ENCODE measurements around the gene REM1. TPM values are rescaled to one million over a fixed set of nuclear protein-coding genes. Genes with fewer than 3 reads are reported as not detected.
"Not testable (repeated sequence)": the region's sequence is repeated elsewhere in the genome, so short reads cannot be mapped to it uniquely, and the experiment has no call there.

Gene REM1
- total RNA-seq, 1 experiment from 2014 or later = not detected

DNA sequence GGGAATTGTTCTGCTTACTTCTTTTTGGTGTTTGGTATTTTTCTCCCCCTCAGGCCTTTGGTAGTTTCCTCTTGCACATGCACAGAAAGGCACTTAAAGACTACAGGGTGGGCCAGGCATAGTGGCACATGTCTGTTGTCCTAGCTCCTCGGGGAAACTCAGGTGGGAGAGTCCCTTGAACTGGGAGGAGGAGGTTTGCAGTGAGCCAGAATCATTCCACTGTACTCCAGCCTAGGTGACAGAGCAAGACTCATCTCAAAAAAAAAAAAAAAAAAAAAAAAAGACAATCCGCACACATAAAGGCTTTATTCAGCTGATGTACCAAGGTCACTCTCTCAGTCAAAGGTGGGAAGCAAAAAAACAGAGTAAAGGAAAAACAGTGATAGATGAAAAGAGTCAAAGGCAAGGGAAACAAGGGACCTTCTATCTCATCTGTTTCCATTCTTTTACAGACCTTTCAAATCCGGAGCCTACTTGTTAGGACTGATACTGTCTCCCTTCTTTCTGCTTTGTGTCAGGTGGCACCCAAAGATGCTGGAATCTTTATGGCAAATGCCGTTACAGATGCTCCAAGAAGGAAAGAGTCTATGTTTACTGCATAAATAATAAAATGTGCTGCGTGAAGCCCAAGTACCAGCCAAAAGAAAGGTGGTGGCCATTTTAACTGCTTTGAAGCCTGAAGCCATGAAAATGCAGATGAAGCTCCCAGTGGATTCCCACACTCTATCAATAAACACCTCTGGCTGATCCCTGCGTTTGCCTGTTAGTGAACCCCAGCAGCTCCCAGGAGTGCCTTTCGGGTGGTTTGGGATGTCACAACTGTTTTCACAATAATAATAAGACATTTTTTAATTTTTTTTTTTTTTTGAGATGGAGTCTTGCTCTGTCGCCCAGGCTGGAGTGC is 25.3 kb upstream of the REM1 start:
- Histone ChIP-seq H3K27ac (ENCODE audit: low read depth, low read length, poor library complexity, severe bottlenecking) (no peak overlapping the region), H3K4me3 (ENCODE audit: low read depth, low read length, poor library complexity, severe bottlenecking) (no peak overlapping the region), H3K9me3 (ENCODE audit: low read depth, low read length, poor library complexity, severe bottlenecking) (no peaks in the 10 kb centered on the region), H3K36me3 (ENCODE audit: insufficient read depth, low read length, poor library complexity, severe bottlenecking) (no peaks in the 10 kb centered on the region), H3K4me1 (ENCODE audit: insufficient read depth, low read length, poor library complexity, severe bottlenecking) (no peaks in the 10 kb centered on the region), H3K27me3 (replicated peaks; ENCODE audit: insufficient read depth, low read depth, low read length, poor library complexity) (no peaks in the 10 kb centered on the region)
- POLR2A ChIA-PET (ENCODE audit: low non-redundant PET) = no interaction called here
- intact Hi-C loops (cut with micrococcal nuclease; ENCODE audit: unreplicated experiment) = no loop called here
- TF ChIP-seq EZH2 (IDR thresholded peaks at IDR 0.05; ENCODE audit: borderline replicate concordance, low read depth, low read length, poor library complexity, severe bottlenecking) = no peak
- TF ChIP-seq, protein P1, sequence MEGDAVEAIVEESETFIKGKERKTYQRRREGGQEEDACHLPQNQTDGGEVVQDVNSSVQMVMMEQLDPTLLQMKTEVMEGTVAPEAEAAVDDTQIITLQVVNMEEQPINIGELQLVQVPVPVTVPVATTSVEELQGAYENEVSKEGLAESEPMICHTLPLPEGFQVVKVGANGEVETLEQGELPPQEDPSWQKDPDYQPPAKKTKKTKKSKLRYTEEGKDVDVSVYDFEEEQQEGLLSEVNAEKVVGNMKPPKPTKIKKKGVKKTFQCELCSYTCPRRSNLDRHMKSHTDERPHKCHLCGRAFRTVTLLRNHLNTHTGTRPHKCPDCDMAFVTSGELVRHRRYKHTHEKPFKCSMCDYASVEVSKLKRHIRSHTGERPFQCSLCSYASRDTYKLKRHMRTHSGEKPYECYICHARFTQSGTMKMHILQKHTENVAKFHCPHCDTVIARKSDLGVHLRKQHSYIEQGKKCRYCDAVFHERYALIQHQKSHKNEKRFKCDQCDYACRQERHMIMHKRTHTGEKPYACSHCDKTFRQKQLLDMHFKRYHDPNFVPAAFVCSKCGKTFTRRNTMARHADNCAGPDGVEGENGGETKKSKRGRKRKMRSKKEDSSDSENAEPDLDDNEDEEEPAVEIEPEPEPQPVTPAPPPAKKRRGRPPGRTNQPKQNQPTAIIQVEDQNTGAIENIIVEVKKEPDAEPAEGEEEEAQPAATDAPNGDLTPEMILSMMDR (conservative IDR thresholded peaks at IDR 0.05; ENCODE audit: low read depth, low read length) = no peak
- no TSS peak for BruUV-seq (replicated peaks)
- CTCF ChIA-PET = no interaction called here
- DNase-seq (ENCODE audit: low spot score) = no peak

DNA sequence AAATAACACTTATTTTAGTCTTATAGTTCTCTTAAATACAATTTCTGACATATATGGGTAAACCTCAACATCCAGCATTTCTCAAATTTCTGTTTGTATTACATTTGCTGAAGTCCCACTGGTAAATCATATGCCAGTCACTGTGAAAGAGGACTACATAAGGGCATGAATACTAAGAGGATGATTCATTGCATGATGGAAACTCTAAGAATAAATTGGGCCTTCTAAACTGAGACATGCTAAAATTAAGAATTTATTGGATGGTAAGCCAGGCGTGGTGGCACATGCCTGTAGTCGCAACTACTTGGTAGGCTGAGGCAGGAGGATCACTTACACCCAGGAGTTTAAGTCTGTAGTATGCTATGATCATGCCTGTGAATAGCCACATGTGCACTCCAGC is 22.5 kb upstream of the REM1 start:
- Histone ChIP-seq H3K4me1 (ENCODE audit: insufficient read depth, low read length, poor library complexity, severe bottlenecking) (no peaks in the 10 kb centered on the region), H3K9me3 (ENCODE audit: low read depth, low read length, poor library complexity, severe bottlenecking) (no peaks in the 10 kb centered on the region), H3K27ac (ENCODE audit: low read depth, low read length, poor library complexity, severe bottlenecking) (no peak overlapping the region), H3K4me3 (ENCODE audit: low read depth, low read length, poor library complexity, severe bottlenecking) (no peak overlapping the region), H3K36me3 (ENCODE audit: insufficient read depth, low read length, poor library complexity, severe bottlenecking) (no peaks in the 10 kb centered on the region), H3K27me3 (replicated peaks; ENCODE audit: insufficient read depth, low read depth, low read length, poor library complexity) (no peaks in the 10 kb centered on the region)
- intact Hi-C loops (cut with micrococcal nuclease; ENCODE audit: unreplicated experiment) = no loop called here
- no peak for DNase-seq (ENCODE audit: low spot score)
- ChIA-PET CTCF (no interaction called here), POLR2A (ENCODE audit: low non-redundant PET) (no interaction called here)
- no peak for TF ChIP-seq EZH2 (IDR thresholded peaks at IDR 0.05; ENCODE audit: borderline replicate concordance, low read depth, low read length, poor library complexity, severe bottlenecking)
- no TSS peak for BruUV-seq (replicated peaks)

DNA sequence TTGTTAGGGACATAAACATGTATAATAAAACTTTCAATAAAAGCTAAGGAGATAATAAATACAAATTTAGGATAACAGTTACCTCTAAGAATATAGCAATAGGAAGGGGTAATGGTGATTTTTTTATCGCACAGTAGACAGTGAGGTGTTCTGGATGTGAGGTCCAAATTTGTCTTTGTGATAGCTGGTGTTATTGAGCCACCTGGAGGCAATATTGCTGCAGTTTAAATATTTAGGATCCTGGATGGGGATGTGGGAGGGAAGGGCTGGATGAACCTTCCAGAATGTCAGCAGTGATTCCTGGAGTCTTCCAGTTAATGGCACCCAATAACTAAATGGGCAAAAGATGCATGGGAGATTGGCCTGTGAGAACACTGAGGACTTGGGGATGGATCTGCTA is 20.7 kb upstream of the REM1 start:
- Histone ChIP-seq H3K4me1 (ENCODE audit: insufficient read depth, low read length, poor library complexity, severe bottlenecking) (no peaks in the 10 kb centered on the region), H3K9me3 (ENCODE audit: low read depth, low read length, poor library complexity, severe bottlenecking) (no peaks in the 10 kb centered on the region), H3K27me3 (replicated peaks; ENCODE audit: insufficient read depth, low read depth, low read length, poor library complexity) (peaks cover 4% of the 10 kb centered on the region), H3K4me3 (ENCODE audit: low read depth, low read length, poor library complexity, severe bottlenecking) (no peak overlapping the region), H3K27ac (ENCODE audit: low read depth, low read length, poor library complexity, severe bottlenecking) (no peak overlapping the region), H3K36me3 (ENCODE audit: insufficient read depth, low read length, poor library complexity, severe bottlenecking) (no peaks in the 10 kb centered on the region)
- no TSS peak for BruUV-seq (replicated peaks)
- POLR2A ChIA-PET (ENCODE audit: low non-redundant PET) = interaction anchor here (1.0 kb wide), 1 partner anchor 693 kb away, joined by 3 read pairs; no protein-coding TSS in a partner anchor
- intact Hi-C loops (cut with micrococcal nuclease; ENCODE audit: unreplicated experiment) = no loop called here
- no peak for DNase-seq (ENCODE audit: low spot score)
- CTCF ChIA-PET = no interaction called here
- TF ChIP-seq, protein P1 (conservative IDR thresholded peaks at IDR 0.05; ENCODE audit: low read depth, low read length) = no peak

DNA sequence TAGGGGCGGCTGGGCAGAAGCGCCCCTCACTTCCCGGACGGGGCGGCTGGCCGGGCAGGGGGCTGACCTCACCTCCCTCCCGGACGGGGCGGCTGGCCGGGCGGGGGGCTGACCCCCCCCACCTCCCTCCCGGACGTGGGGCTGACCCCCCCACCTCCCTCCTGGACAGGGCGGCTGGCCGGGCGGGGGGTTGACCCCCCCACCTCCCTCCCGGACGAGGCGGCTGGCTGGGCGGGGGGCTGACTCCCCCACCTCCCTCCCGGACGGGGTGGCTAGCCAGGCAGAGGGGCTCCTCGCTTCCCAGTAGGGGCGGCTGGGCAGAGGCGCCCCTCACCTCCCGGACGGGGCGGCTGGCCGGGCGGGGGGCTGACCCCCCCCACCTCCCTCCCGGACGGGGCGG is 4.1 kb upstream of the REM1 start:
- BruUV-seq (replicated peaks); H3K9me3 ChIP-seq (ENCODE audit: low read depth, low read length, poor library complexity, severe bottlenecking); H3K4me3 ChIP-seq (ENCODE audit: low read depth, low read length, poor library complexity, severe bottlenecking); H3K27ac ChIP-seq (ENCODE audit: low read depth, low read length, poor library complexity, severe bottlenecking); H3K36me3 ChIP-seq (ENCODE audit: insufficient read depth, low read length, poor library complexity, severe bottlenecking); POLR2A ChIA-PET (ENCODE audit: low non-redundant PET); CTCF ChIA-PET; DNase-seq (ENCODE audit: low spot score); intact Hi-C loops (cut with micrococcal nuclease; ENCODE audit: unreplicated experiment); H3K4me1 ChIP-seq (ENCODE audit: insufficient read depth, low read length, poor library complexity, severe bottlenecking): not testable (repeated sequence)
- H3K27me3 ChIP-seq (replicated peaks; ENCODE audit: insufficient read depth, low read depth, low read length, poor library complexity) = peaks cover 19% of the 10 kb centered on the region

All from A673 (cell line).